Smooth muscle cell (in vitro differentiated cells): ENCODE measurements around the gene NARS2. TPM values are rescaled to one million over a fixed set of nuclear protein-coding genes. Genes with fewer than 3 reads are reported as not detected.

Source experiments
- DNase-seq: peaks from one replicate; lab custom pipeline; 2025; ENCODE audit not compliant: unreplicated experiment; lab: John Stamatoyannopoulos, UW
- H2AFZ ChIP-seq: fragments of 200-600 bp; sonication (generic); 2 replicates; pipeline ENCODE4 v1.6.0; 2016; ENCODE audit warnings: antibody characterized with exemption, low read depth, mild to moderate bottlenecking
- H3F3A ChIP-seq: fragments of 200-600 bp; sonication (generic); 2 replicates; pipeline ENCODE4 v1.6.0; 2017; ENCODE audit warnings: antibody characterized with exemption, low read depth
- H3K27ac ChIP-seq: fragments of 200-600 bp; sonication (generic); 2 replicates; pipeline ENCODE4 v1.5.1; 2016; ENCODE audit warnings: low read depth, mild to moderate bottlenecking
- H3K27me3 ChIP-seq: fragments of 200-600 bp; sonication (generic); 2 replicates; pipeline ENCODE4 v1.6.1; 2016; ENCODE audit warnings: low read depth, mild to moderate bottlenecking
- H3K36me3 ChIP-seq: fragments of 200-600 bp; sonication (generic); 2 replicates; pipeline ENCODE4 v1.5.1; 2016; ENCODE audit warnings: low read depth
- H3K4me1 ChIP-seq: fragments of 200-600 bp; sonication (generic); 2 replicates; pipeline ENCODE4 v1.5.1; 2016; ENCODE audit warnings: low read depth
- H3K4me2 ChIP-seq: fragments of 200-600 bp; sonication (generic); 2 replicates; pipeline ENCODE4 v1.6.0; 2016; ENCODE audit warnings: mild to moderate bottlenecking
- H3K4me3 ChIP-seq: fragments of 200-600 bp; sonication (generic); 2 replicates; pipeline ENCODE4 v1.5.1; 2016; ENCODE audit warnings: mild to moderate bottlenecking
- H3K79me2 ChIP-seq: fragments of 200-600 bp; sonication (generic); 2 replicates; pipeline ENCODE4 v1.6.0; 2016; ENCODE audit warnings: low read depth, mild to moderate bottlenecking
- H3K9ac ChIP-seq: fragments of 200-600 bp; sonication (generic); 2 replicates; pipeline ENCODE4 v1.6.0; 2016; ENCODE audit warnings: low read depth
- H3K9me3 ChIP-seq: fragments of 200-600 bp; sonication (generic); replicated peaks from 2 replicates; pipeline ENCODE4 v1.5.1; 2016; ENCODE audit warnings: low read depth
- H4K20me1 ChIP-seq: fragments of 200-600 bp; sonication (generic); 2 replicates; pipeline ENCODE4 v1.6.0; 2016; ENCODE audit warnings: low read depth
- CTCF ChIP-seq: fragments of 200-600 bp; sonication (generic); IDR thresholded peaks from 2 replicates; pipeline ENCODE4 v1.5.1; 2017; ENCODE audit warnings: borderline replicate concordance, mild to moderate bottlenecking, antibody characterized with exemption; ENCODE audit not compliant: insufficient read depth, poor library complexity, severe bottlenecking
- WGBS: methylation state at CpG from one replicate; pipeline ENCODE4 v1.1.7; 2016; ENCODE audit warnings: low lambda C conversion rate; 5-methylcytosine and 5-hydroxymethylcytosine counted together
- polyA plus RNA-seq: library from polyadenylated mRNA; unstranded; fragments of >200 nt; fragmentation: Nextera tagmentation; extraction: Ambion mirVana; gene quantifications from 2 replicates; pipeline ENCODE4 v1.2.1, GENCODE V29; 2016
- total RNA-seq: library from RNA; depleted of rRNA; stranded (reverse); fragments of >200 nt; gene quantifications from 2 replicates; pipeline ENCODE4 v1.2.3, GENCODE V29; 2014

The NARS2 gene
- total and polyA plus RNA-seq, 2 experiments from 2014 or later: 12.2 to 17.4 TPM

GRCh38 chr11:78424334-78425270, 150.1 kb downstream of the NARS2 start:
- peak overlapping the region; percentile 22 for H3K27ac ChIP-seq
- H3K27me3 ChIP-seq: no peaks in the 10 kb centered on the region
- no peaks in the 10 kb centered on the region for H3K9me3 ChIP-seq
- no peak for DNase-seq
- H3K4me1 ChIP-seq: peaks cover 11% of the 10 kb centered on the region
- no peak overlapping the region for H2AFZ ChIP-seq
- no peaks in the 10 kb centered on the region for H4K20me1 ChIP-seq
- H3K9ac ChIP-seq: no peak overlapping the region
- 59% methylated on average over 7 of the region's 7 CpGs for WGBS
- H3K4me3 ChIP-seq: no peak overlapping the region
- H3F3A ChIP-seq: no peaks in the 10 kb centered on the region
- H3K4me2 ChIP-seq: peak overlapping the region; percentile 48
- no peaks in the 10 kb centered on the region for H3K36me3 ChIP-seq
- no peaks in the 10 kb centered on the region for H3K79me2 ChIP-seq
- no peak for TF ChIP-seq CTCF

- no peaks in the 10 kb centered on the region for H4K20me1 ChIP-seq
- H3K27me3 ChIP-seq: no peaks in the 10 kb centered on the region
- H3F3A ChIP-seq: peaks cover 10% of the 10 kb centered on the region
- DNase-seq: no peak
- WGBS: 10% methylated on average over 2 of the region's 2 CpGs
- H3K4me1 ChIP-seq: peaks cover 22% of the 10 kb centered on the region
- no peak overlapping the region for H3K9ac ChIP-seq
- no peaks in the 10 kb centered on the region for H3K36me3 ChIP-seq
- peak overlapping the region; percentile 37 for H3K4me2 ChIP-seq
- H3K4me3 ChIP-seq: no peak overlapping the region
- H2AFZ ChIP-seq: no peak overlapping the region
- TF ChIP-seq CTCF: no peak
- H3K9me3 ChIP-seq: no peaks in the 10 kb centered on the region
- no peak overlapping the region for H3K27ac ChIP-seq
- H3K79me2 ChIP-seq: no peaks in the 10 kb centered on the region
Observed at GRCh38 chr11:78423241-78423640, 151.4 kb downstream of the NARS2 start.

- no peaks in the 10 kb centered on the region for H3K9me3 ChIP-seq
- peaks cover 28% of the 10 kb centered on the region for H3K4me1 ChIP-seq
- no peak for TF ChIP-seq CTCF
- H2AFZ ChIP-seq: no peak overlapping the region
- no peaks in the 10 kb centered on the region for H3K36me3 ChIP-seq
- peak overlapping the region; percentile 85 for H3K27ac ChIP-seq
- H3F3A ChIP-seq: peaks cover 15% of the 10 kb centered on the region
- 15% methylated on average over 9 of the region's 9 CpGs for WGBS
- H3K4me3 ChIP-seq: no peak overlapping the region
- no peak overlapping the region for H3K9ac ChIP-seq
- H4K20me1 ChIP-seq: no peaks in the 10 kb centered on the region
- no peaks in the 10 kb centered on the region for H3K27me3 ChIP-seq
- no peak for DNase-seq
- peak overlapping the region; percentile 58 for H3K4me2 ChIP-seq
- H3K79me2 ChIP-seq: peaks cover 6% of the 10 kb centered on the region
Observed at GRCh38 chr11:78420796-78421209, 153.9 kb downstream of the NARS2 start.
